GM12801 (cell line): ENCODE data around the gene CCSAP.

Experiments
- CTCF ChIP-seq: IDR thresholded peaks from one replicate; pipeline ENCODE4 v1.5.1; 2011; ENCODE audit warnings: control low read depth; ENCODE audit not compliant: insufficient read length; ENCODE audit errors: extremely low read depth

CCSAP gene

GRCh38 chr1:229293528-229294204 is 49.2 kb downstream of the CCSAP start:
- no peak for TF ChIP-seq CTCF

- no peak for TF ChIP-seq CTCF
Measured at GRCh38 chr1:229288516-229288915, 54.3 kb downstream of the CCSAP start.

GRCh38 chr1:229287267-229287666 is 55.6 kb downstream of the CCSAP start:
- TF ChIP-seq CTCF, result no peak

GRCh38 chr1:229286099-229286766 is 56.6 kb downstream of the CCSAP start:
- no peak for TF ChIP-seq CTCF

GRCh38 chr1:229285440-229285839 is 57.4 kb downstream of the CCSAP start:
- no peak for TF ChIP-seq CTCF

- TF ChIP-seq CTCF, result no peak
Measured at GRCh38 chr1:229284887-229285286, 58.0 kb downstream of the CCSAP start.

GRCh38 chr1:229283183-229283611 is 59.6 kb downstream of the CCSAP start:
- no peak for TF ChIP-seq CTCF
